Natural killer cell (primary cell): ENCODE data around the gene CDH13. TPM values are rescaled to one million over a fixed set of nuclear protein-coding genes. Genes with fewer than 3 reads are reported as not detected.

ENCODE experiments used
- ATAC-seq, 3 donors: fragments of 150-1000 bp in 2 of 3; fragments of 200-7000 bp in 1 of 3; cut with Tn5 transposase; 1 replicate in 1 of 3; 2 replicates in 2 of 3; pipeline ENCODE4 v1.10.0; 2021; ENCODE audit warnings: mild to moderate bottlenecking in 2 of 3, moderate library complexity in 2 of 3
- DNase-seq, 2 donors: peaks; one replicate each; pipeline versions ENCODE4 v3.0.0 to v3.0.0-alpha.2; 2013 to 2021; ENCODE audit warnings: mixed read lengths in 1 of 2
- H3K27ac ChIP-seq: one replicate; pipeline ENCODE4 v1.5.1; 2013; ENCODE audit warnings: mild to moderate bottlenecking, low read length
- H3K27me3 ChIP-seq: one replicate; pipeline ENCODE4 v1.6.1; 2013; ENCODE audit warnings: low read length; ENCODE audit not compliant: control insufficient read depth, insufficient read depth
- H3K36me3 ChIP-seq: one replicate; pipeline ENCODE4 v1.6.1; 2013; ENCODE audit warnings: low read length; ENCODE audit not compliant: control insufficient read depth, insufficient read depth
- H3K4me1 ChIP-seq: one replicate; pipeline ENCODE4 v1.6.1; 2013; ENCODE audit warnings: low read length; ENCODE audit not compliant: control insufficient read depth, insufficient read depth
- H3K4me3 ChIP-seq: one replicate; pipeline ENCODE4 v1.5.1; 2013; ENCODE audit warnings: low read length
- H3K9me3 ChIP-seq: one replicate; pipeline ENCODE4 v1.6.1; 2013; ENCODE audit warnings: low read length; ENCODE audit not compliant: control insufficient read depth, insufficient read depth
- H3K27ac Mint-ChIP-seq, 2 donors: one replicate each; pipeline ENCODE4 v1.8.0; 2022; ENCODE audit warnings: mild to moderate bottlenecking in 2 of 2, mixed read lengths in 2 of 2, moderate library complexity in 1 of 2
- H3K27me3 Mint-ChIP-seq, 2 donors: one replicate each; pipeline ENCODE4 v1.8.0; 2022; ENCODE audit warnings: low read depth in 2 of 2, mixed read lengths in 2 of 2
- H3K36me3 Mint-ChIP-seq: one replicate; pipeline ENCODE4 v1.8.0; 2022; ENCODE audit warnings: mixed read lengths
- H3K4me1 Mint-ChIP-seq, 2 donors: one replicate each; pipeline ENCODE4 v1.8.0; 2022; ENCODE audit warnings: mixed read lengths in 2 of 2
- H3K4me3 Mint-ChIP-seq: one replicate; pipeline ENCODE4 v1.8.0; 2022; ENCODE audit warnings: mild to moderate bottlenecking, moderate library complexity, mixed read lengths
- H3K9me3 Mint-ChIP-seq, 2 donors: one replicate each; pipeline ENCODE4 v1.8.0; 2022; ENCODE audit warnings: mixed read lengths in 2 of 2
- CTCF ChIP-seq: fragments of 200-600 bp; IDR thresholded peaks from one replicate; pipeline ENCODE4 v1.8.0; 2022; ENCODE audit warnings: antibody characterized with exemption
- WGBS: methylation state at CpG from one replicate; pipeline ENCODE4 v1.1.7; 2013; ENCODE audit warnings: missing lambda C conversion rate; ENCODE audit not compliant: insufficient coverage; 5-methylcytosine and 5-hydroxymethylcytosine counted together
- intact Hi-C: fragments of 100-400 bp; cut with micrococcal nuclease; formaldehyde crosslinking; loops from one replicate; pipeline ENCODE4 v1.14.2; 2022
- total RNA-seq, 4 donors: library from RNA; stranded (reverse); fragments of 120-200 nt in 1 of 4; gene quantifications; one replicate each; pipeline versions ENCODE4 v1.2.3 to v1.2.4, GENCODE V29; 2013 to 2022

The CDH13 gene
- total RNA-seq, 3 donors from 2014 or later (not counting 1 experiment from before 2014, with no cell fraction given) = not detected

DNA sequence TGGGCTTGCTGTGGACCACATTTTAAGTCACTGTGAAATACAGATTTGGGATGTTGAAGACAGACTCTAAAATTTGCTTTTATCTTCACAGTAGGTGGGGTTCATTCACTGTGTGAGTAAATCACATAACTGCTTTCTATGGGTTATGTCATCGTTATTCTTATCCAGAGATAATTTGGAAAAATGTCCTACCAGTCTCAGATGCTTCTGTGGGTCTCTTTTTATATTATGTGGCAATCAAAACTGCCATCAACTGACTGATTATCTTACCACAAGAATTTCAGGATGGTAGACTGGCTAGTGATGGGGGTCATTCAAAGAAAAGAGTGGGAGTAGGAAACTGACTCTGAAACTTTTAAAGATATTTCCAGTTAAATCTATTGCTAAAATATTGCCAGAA lies 1184.1 kb downstream of the CDH13 start:
- no peak overlapping the region for H3K4me3 ChIP-seq
- no peak for ATAC-seq
- H3K27me3 ChIP-seq = no peaks in the 10 kb centered on the region
- DNase-seq = no peak
- Mint-ChIP-seq H3K36me3 (no peaks in the 10 kb centered on the region), H3K27me3 (no peaks in the 10 kb centered on the region), H3K4me3 (no peak overlapping the region), H3K27ac (no peak overlapping the region), H3K9me3 (peaks cover 0 to 2% of the 10 kb centered on the region in 2 donors), H3K4me1 (peaks cover 24 to 26% of the 10 kb centered on the region in 2 donors)
- peaks cover 31% of the 10 kb centered on the region for H3K4me1 ChIP-seq
- H3K9me3 ChIP-seq = no peaks in the 10 kb centered on the region
- H3K27ac ChIP-seq = no peak overlapping the region
- no peak for TF ChIP-seq CTCF
- intact Hi-C loops = no loop called here
- H3K36me3 ChIP-seq = peaks cover 17% of the 10 kb centered on the region
- 100% methylated on average over 1 of the region's 1 CpG for WGBS

DNA sequence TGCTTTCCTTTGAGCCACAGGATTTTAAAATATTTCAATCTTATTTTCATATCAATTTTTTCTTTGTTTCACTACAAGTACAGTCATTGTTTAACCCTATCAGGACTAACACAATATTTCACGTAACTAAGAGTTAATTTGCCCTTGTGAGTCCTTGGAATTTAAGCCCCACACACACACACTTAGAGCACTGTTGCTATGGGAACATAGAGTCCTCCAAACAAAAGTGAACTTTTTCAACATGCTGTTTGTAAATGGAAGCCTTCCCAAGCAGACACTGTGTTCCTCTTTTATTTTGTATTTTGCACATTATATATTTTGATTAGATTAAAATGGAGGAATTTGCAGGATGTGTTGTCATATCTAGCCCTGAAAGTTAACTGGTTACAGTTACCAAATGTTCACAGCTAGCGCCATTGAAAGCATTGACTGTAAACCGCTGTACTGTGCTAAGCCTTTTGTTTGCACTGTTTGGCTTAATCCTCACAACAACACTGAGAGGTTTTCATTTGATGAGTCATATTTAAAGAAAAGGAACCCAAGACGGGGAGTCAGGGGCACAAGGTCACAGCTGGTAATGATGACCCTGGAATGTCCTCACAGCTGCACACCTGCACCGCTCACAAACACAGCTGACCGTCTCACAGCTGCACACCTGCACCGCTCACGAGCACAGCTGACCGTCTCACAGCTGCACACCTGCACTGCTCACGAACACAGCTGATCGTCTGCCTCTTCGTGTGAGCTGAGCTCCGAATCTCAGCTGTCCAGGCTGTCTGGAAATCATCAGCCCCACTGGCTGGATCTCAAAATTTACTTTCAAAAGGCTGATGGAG lies 1187.3 kb downstream of the CDH13 start:
- Histone ChIP-seq H3K27me3 (no peaks in the 10 kb centered on the region), H3K9me3 (no peaks in the 10 kb centered on the region), H3K4me3 (no peak overlapping the region), H3K36me3 (peaks cover 17% of the 10 kb centered on the region), H3K4me1 (peaks cover 9% of the 10 kb centered on the region), H3K27ac (no peak overlapping the region)
- Mint-ChIP-seq H3K27me3 (no peaks in the 10 kb centered on the region), H3K4me3 (no peak overlapping the region), H3K27ac (no peak overlapping the region), H3K9me3 (no peaks in the 10 kb centered on the region), H3K36me3 (no peaks in the 10 kb centered on the region), H3K4me1 (peaks cover 4% of the 10 kb centered on the region in 2 donors)
- DNase-seq (no peak), ATAC-seq (no peak)
- intact Hi-C loops = no loop called here
- 87% methylated on average over 13 of the region's 13 CpGs for WGBS
- no peak for TF ChIP-seq CTCF

DNA sequence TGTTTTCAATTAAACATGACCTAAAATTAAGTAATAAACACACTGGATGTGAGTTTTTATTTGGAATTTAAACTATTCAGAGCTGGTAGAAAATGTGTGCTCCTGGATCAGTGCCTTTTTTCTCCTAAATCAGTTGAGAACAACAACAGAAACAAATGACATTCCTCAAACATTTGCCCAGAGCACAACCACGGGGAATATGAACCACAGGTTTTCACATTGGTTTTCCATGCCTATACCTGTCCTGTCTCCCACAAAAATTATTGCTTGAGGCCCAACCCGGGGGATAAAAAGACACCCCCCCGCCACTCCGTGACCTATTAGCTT lies 1187.9 kb downstream of the CDH13 start:
- 95% methylated on average over 2 of the region's 4 CpGs for WGBS

More for the DNA sequence above, 1187.9 kb downstream of the CDH13 start:
- Mint-ChIP-seq H3K4me3 (no peak overlapping the region), H3K36me3 (no peaks in the 10 kb centered on the region), H3K27ac (no peak overlapping the region), H3K27me3 (no peaks in the 10 kb centered on the region), H3K4me1 (no peaks in the 10 kb centered on the region), H3K9me3 (no peaks in the 10 kb centered on the region)
- H3K4me1 ChIP-seq = peaks cover 4% of the 10 kb centered on the region
- no peak for ATAC-seq
- TF ChIP-seq CTCF = no peak
- H3K9me3 ChIP-seq = no peaks in the 10 kb centered on the region
- no peak overlapping the region for H3K4me3 ChIP-seq
- H3K36me3 ChIP-seq = peaks cover 17% of the 10 kb centered on the region
- DNase-seq = no peak
- no peak overlapping the region for H3K27ac ChIP-seq
- intact Hi-C loops = no loop called here
- H3K27me3 ChIP-seq = no peaks in the 10 kb centered on the region
